H4 (cell line): Measurements from ENCODE around the gene USF2. TPM values are rescaled to one million over a fixed set of nuclear protein-coding genes. Genes with fewer than 3 reads are reported as not detected.

ENCODE experiments used
- DNase-seq: peaks from one replicate; pipeline ENCODE4 v3.0.0-alpha.2; 2015; ENCODE audit warnings: low spot score
- total RNA-seq: library from RNA; depleted of rRNA; stranded (reverse); fragments of >200 nt; shearing (Covaris generic); gene quantifications from 2 replicates; pipeline ENCODE4 v1.2.3, GENCODE V29; 2014

The USF2 gene
- total RNA-seq, 1 experiment from 2014 or later = 65.0 TPM

GRCh38 chr19:35298561-35298972, 29.8 kb downstream of the USF2 start:
- DNase-seq = no peak

- no peak for DNase-seq
These were observed 31.0 kb downstream of the USF2 start for GRCh38 chr19:35299523-35300338.

- DNase-seq = no peak
These were observed 31.5 kb downstream of the USF2 start for GRCh38 chr19:35300339-35300649.

- no peak for DNase-seq
These were observed 33.2 kb downstream of the USF2 start for GRCh38 chr19:35301961-35302360.

DNA sequence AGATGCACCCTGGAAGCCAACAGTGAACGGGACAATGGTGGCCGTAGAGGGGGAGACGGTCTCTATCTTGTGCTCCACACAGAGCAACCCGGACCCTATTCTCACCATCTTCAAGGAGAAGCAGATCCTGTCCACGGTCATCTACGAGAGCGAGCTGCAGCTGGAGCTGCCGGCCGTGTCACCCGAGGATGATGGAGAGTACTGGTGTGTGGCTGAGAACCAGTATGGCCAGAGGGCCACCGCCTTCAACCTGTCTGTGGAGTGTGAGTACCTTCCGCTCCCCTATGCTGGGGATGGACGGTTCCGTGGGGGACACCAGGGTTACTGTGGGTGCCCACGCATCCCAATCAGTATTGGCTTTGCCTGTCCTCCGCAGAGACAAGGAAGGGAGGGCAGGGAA, 33.7 kb downstream of the USF2 start:
- DNase-seq = no peak

DNA sequence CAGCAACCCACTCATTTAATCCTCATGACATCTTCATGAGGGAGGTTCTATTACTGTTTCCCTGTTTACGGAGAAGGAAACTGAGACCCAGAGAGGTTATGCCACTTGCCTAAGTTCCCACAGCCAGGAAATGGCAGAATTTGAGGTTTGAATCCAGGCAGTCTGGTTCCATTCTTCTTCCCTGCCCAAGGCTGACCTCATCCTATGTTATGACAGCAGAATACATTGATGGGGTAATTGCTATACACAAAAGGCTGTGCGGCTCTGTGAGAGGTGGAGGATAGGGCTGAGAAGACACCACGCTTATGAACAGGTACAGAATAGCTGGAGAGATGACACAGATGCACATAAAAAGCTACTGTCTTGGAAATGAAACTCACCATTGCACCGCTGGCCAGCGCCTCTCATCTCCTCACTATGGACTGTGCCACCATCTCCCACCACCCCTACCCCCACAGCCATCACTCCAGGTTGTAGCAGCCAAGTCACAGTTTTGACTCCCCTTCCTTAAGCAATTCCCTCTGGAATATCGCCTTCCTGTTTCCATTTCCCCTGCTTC, 34.7 kb downstream of the USF2 start:
- no peak for DNase-seq

DNA sequence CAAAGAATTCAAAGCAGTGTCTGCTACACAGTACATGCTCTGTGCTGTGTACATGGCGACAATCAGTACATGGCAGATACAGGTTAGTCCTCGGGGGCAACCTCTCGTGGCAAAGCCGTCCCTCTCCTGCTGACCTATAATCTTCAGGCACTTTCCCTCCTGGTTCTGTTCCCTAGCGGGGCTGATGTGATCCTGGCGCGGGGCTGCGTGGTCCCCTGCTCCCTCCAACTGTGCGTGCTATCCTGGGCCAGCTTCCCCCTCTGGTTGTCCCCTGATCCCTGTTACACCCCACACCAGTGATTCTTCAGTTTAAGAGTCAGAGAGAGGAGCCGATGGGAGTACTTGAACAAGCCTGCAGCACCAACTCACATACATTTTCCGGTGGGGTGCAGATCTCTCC, 35.3 kb downstream of the USF2 start:
- no peak for DNase-seq

- no peak for DNase-seq
These were observed 36.4 kb downstream of the USF2 start for GRCh38 chr19:35305181-35305580.

DNA sequence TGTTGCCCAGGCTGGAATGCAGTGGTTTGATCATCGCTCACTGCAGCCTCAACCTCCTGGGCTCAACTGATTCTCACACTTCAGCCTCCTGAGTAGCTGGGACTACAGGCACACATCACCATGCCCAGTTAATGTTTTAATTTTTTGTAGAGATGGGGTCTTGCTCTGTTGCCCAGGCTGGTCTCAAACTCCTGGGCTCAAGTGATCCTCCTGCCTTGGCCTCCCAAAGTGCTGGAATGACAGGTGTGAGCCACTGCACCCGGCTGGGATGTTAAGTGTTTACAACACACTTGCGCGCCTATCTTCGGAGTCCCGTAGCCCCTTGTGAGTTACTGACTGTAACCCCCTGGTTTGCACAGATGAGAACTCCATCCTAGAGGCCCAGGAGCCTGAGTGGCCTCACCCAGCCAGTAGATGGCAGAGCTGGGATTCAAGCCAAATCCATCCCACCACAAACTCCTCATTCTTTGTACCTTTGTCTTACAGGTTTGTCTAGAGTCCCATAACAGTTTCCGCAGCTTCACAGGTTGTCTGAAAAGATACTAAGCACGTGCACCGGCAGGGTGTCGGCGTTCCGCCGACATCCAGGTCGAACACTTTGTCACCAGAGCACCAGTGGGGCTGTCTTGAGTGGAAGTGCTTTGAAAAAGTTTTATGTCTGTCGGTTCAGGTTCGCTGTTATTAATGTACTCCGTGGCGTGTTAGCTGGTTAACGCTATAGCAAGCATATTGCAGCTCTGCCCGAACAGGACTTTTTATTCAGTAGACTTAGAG, 37.9 kb downstream of the USF2 start:
- DNase-seq = peak; percentile 57

DNA sequence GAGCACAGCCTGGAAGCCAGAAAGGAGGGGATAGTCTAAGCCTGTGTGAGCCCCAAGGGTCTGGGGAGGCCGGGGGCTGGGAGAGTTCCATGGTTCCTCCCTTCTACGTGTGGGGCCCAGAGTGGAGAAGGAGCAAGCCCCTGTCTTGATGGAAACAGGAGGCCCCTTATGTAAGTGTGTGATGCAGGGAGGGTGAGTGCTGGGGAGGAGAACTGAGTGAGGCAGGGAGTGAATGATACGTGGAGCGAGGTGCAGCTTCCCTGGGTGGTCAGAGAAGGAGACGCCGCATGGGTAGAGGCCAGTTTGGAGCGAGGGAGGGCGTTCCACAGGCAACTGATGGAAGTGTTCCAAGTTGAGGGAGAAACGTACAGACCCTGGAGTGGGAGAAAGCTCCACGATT, 39.2 kb downstream of the USF2 start:
- DNase-seq = no peak

- DNase-seq = no peak
These were observed 40.1 kb downstream of the USF2 start for GRCh38 chr19:35308910-35309309.

GRCh38 chr19:35309481-35310279, 40.9 kb downstream of the USF2 start:
- peak; percentile 84 for DNase-seq

GRCh38 chr19:35310331-35310730, 41.6 kb downstream of the USF2 start:
- no peak for DNase-seq

DNA sequence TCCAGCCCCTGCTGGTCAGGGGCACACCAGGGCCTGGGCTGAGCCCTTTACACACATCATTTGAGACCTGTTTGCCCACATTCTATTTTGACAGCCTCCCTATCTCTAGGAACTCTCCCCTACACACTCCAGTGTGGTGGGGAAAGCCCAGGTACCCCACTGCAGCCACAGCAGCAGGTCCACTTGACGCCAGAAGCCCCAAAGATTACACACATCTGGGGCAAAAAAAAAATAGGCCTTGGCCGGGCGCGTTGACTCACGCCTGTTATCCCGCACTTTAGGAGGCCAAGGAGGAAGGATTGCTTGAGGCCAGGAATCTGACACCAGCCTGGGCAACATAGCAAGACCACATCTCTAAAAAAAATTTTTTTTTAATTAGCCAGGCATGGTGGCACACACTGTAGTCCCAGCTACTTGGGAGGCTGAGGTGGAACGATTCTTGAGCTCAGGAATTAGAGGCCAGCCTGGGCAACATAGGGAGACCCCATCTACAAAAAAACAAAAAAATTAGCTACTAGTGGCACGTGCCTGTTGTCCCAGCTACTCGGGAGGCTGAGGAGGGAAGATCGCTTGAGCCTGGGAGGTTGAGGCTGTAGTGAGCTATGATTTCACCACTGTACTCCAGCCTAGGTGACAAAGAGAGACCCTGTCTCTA, 42.2 kb downstream of the USF2 start:
- no peak for DNase-seq

DNA sequence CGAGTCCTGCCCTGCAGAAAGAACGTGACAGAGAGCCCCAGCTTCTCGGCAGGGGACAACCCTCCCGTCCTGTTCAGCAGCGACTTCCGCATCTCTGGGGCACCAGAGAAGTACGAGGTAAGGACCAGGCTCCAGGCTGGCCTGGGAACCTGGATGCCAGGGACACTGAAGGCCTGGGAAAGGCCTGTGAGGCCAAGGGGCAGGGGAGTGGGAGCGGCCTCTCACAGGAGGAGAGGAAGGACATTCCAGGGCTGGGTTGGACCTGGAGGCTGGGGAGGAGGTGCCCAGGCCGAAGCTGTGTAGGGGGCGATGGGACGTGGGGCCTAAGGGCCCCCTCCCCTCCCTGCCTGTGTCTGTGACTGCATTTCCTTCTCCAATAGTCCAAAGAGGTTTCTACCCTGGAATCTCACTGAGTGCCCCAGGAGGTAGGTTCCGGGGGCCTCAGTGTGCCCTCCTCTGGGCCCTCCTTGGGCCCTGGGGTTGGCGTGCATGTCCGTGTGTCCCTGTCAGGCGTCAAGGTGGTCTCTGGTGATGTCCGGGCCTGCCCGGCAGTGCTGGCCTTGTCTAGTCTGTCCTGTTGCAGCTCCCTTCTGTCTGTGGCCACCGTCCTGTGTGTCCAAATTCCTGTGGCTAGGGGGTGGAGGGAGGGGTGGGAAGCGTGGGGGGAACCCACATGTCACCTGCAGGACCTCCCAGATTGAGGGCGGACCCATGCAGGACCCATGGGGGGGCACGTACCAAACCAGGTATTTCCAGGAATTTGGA, 43.3 kb downstream of the USF2 start:
- no peak for DNase-seq

- peak; percentile 61 for DNase-seq
These were observed 44.8 kb downstream of the USF2 start for GRCh38 chr19:35313587-35313986.

DNA sequence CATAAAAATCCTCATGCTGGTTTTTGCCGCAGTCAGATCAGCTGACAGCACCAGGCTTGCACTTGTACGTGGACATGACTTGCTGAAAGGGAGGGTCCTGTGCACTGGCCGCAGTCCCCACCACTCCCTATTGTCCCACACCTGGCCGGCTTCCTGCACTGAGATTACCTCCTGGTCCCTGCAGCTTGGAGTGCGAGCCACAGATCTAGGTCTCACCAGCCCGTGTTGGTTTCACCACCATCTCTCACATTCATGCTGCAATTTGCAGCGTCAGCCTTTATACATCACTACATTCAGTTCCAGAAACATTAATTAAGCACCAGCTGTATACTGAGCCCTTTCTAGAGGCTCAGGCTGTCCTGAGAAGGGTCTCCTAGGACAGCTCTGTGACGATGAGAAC, 45.3 kb downstream of the USF2 start:
- no peak for DNase-seq

DNA sequence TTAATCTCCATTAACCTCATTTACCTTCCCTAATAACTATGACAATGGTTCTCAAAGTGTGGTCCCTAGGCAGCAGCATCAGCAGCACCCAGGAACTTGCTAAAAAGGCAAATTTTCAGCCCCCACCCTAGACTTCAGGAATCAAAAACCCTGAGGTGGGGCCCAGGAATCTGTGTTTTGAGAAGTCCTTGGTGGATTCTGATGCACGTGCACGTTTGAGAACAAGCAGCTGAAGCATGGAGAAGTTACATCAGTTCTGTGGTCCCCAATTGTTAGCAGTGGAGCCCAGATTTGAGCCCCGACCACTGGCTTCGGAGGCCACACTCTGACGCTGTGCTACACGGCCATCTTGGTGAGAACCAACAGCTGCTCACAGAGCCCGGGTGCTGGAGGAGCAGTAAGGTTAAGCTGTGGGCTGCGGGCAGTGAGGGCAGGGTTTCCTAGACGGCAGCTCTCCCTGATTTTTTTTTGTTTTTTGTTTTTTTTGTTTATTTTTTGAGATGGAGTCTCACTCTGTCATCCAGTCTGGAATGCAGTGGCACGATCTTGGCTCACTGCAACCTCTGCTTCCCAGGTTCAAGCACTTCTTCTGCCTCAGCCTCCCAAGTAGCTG, 46.2 kb downstream of the USF2 start:
- DNase-seq = no peak

DNA sequence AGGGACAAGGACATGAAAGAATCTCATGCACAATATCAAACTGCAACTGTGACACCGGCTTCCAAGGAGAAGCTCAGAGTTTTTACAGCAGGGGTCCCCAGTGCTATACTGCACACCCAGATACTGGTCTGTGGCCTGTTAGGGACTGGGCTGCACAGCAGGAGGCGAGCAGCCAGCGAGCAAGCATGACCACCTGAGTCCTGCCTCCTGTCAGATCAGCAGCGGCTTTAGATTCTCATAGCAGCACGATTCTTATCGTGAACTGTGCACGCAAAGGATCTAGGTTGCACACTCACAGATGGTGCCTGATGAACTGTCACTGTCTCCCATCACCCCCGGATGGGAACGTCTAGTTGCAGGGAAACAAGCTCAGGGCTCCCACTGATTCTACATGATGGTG, 47.1 kb downstream of the USF2 start:
- DNase-seq = no peak

DNA sequence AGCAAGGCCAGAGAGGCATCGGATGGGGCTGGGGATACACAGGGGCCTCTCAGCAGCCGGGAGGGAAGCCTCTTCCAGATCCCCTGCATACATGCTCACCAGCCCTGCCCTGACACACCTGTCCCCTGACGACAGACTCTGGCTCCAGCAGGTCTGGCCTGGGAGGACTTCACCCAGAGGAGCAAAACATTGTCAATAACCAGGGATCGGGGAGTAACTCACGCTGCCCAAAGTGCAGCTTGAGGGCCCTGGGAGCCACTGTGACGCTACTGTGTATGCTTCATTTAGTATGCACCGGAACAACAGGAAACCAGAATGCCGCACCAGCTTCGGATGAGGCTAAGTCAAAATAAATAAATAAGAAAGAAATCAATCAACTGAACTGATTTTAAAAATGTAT, 47.8 kb downstream of the USF2 start:
- no peak for DNase-seq
